Muscle layer of colon (tissue), 2 donors: ENCODE measurements around the gene WDR43.

Experiments
- H3K27ac ChIP-seq: one replicate; pipeline ENCODE4 v1.7.0; 2013; ENCODE audit warnings: low read depth, mild to moderate bottlenecking, low read length, moderate library complexity
- H3K27me3 ChIP-seq, 2 donors: one replicate each; pipeline ENCODE4 v1.7.0; 2013; ENCODE audit warnings: low read length in 2 of 2, mild to moderate bottlenecking in 2 of 2; ENCODE audit not compliant: insufficient read depth in 2 of 2, control insufficient read depth in 1 of 2
- H3K36me3 ChIP-seq: one replicate; pipeline ENCODE4 v1.7.0; 2013; ENCODE audit warnings: mild to moderate bottlenecking, low read length; ENCODE audit not compliant: insufficient read depth
- H3K4me1 ChIP-seq: one replicate; pipeline ENCODE4 v1.7.0; 2013; ENCODE audit warnings: mild to moderate bottlenecking, low read length; ENCODE audit not compliant: insufficient read depth
- H3K4me3 ChIP-seq, 2 donors: one replicate each; pipeline ENCODE4 v1.7.0; 2013; ENCODE audit warnings: low read length in 2 of 2, low read depth in 1 of 2, mild to moderate bottlenecking in 1 of 2, moderate library complexity in 1 of 2
- H3K9ac ChIP-seq: one replicate; pipeline ENCODE4 v1.7.0; 2013; ENCODE audit warnings: low read length
- H3K9me3 ChIP-seq: one replicate; pipeline ENCODE4 v1.7.0; 2013; ENCODE audit warnings: mild to moderate bottlenecking, low read length
- donor health status: abdominal sarcoma.
- donor health status: Adenocarcinoma of cecum.

Gene WDR43

DNA sequence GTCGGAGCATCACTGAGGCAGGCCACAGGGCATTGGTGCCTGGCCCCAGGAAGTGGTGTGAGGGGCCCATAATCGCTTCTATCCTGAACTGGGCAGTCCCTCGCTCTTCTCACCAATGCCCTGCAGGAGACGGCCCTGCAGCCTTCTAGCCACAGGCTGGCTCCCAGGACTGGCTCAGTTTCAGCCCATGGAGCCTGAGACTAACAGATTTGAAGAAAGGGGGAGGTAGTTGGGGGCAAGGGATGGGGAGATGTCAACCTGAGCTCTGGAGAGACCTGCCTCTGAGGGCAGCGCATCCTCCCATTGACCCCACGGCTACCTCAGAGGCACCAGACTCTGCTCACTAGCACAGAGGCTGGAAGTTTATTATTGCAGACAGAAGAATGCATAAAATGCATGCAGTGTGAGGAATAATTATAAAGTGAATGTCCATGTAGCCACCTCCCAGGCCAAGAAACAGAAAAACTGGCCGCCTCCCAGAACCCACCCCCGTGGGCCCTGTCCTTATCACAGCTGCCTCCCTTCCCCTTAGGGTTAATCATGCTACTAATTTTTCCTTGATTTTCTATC, 88.0 kb downstream of the WDR43 start:
- Histone ChIP-seq H3K9ac (no peak overlapping the region), H3K27me3 (no peaks in the 10 kb centered on the region), H3K4me1 (peaks cover 51% of the 10 kb centered on the region), H3K4me3 (no peak overlapping the region), H3K9me3 (no peaks in the 10 kb centered on the region), H3K36me3 (no peaks in the 10 kb centered on the region), H3K27ac (peak overlapping the region; percentile 85)

DNA sequence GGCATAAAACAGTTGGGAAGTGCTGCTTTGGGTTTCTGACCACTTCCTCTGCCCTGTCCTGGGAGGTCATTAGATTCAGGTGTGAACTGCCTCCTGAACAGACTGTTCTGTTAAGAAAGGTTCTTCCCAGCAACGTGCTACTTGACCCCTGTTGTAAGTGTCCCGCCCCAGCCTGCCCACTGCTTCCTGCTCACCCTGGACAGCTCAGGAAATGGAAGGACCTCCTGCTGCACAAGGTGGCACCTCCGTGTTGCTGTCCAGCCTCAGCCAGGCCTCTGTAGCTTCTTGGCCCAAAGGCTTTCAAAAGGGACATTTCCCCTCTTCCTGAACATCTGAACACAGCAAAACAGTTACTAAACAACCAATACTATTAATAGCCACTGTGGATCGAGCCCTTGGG, 92.0 kb downstream of the WDR43 start:
- Histone ChIP-seq H3K27ac (no peak overlapping the region), H3K36me3 (no peaks in the 10 kb centered on the region), H3K9ac (no peak overlapping the region), H3K4me3 (no peak overlapping the region), H3K4me1 (peaks cover 55% of the 10 kb centered on the region), H3K9me3 (no peaks in the 10 kb centered on the region), H3K27me3 (no peaks in the 10 kb centered on the region)

DNA sequence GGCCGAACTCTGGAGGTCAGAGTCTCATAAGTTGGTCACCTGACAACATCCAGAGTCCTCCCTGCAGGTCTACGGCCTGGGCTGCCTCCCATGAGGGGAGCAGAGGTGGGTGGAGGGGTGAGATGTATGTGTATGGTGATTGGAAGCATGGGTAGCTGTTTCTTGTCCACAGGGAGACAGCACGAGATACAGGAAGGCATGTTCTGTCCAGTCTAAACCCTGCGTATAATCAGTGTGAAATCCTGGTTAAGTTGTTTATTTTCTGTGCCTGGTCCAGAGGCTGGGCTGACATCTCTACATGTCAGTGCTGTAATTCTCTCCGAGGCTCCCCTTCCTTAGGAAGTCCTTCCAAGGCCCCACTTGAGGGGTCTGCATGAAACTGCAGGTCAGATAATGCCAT, 95.5 kb downstream of the WDR43 start:
- H3K27ac ChIP-seq, result peak overlapping the region; percentile 73
- no peaks in the 10 kb centered on the region for H3K27me3 ChIP-seq
- H3K9me3 ChIP-seq, result no peaks in the 10 kb centered on the region
- no peaks in the 10 kb centered on the region for H3K36me3 ChIP-seq
- H3K9ac ChIP-seq, result no peak overlapping the region
- H3K4me3 ChIP-seq, result no peak overlapping the region
- peaks cover 44% of the 10 kb centered on the region for H3K4me1 ChIP-seq

DNA sequence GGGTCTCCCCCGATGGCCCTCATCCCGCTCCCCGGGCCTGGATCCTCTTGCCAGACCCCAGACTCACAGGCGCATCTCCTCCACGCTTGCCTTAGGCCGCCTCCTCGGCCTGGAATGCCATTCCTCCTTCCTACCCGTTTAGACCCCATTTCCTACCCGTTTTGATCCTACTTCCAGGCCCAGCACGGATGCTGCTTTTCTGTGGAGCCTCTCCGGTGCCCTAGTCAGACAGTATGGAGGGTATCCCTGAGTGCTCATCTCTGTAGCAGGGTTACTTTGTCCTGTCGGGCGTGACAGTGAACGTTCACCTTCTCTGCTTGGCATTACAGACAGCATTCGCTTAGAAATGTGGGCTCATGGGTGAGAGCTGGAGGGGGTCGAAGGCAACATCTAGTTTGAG, 96.0 kb downstream of the WDR43 start:
- no peaks in the 10 kb centered on the region for H3K9me3 ChIP-seq
- peaks cover 42% of the 10 kb centered on the region for H3K4me1 ChIP-seq
- H3K27ac ChIP-seq, result peak overlapping the region; percentile 73
- H3K36me3 ChIP-seq, result no peaks in the 10 kb centered on the region
- H3K4me3 ChIP-seq, result no peak overlapping the region
- H3K27me3 ChIP-seq, result no peaks in the 10 kb centered on the region
- no peak overlapping the region for H3K9ac ChIP-seq

DNA sequence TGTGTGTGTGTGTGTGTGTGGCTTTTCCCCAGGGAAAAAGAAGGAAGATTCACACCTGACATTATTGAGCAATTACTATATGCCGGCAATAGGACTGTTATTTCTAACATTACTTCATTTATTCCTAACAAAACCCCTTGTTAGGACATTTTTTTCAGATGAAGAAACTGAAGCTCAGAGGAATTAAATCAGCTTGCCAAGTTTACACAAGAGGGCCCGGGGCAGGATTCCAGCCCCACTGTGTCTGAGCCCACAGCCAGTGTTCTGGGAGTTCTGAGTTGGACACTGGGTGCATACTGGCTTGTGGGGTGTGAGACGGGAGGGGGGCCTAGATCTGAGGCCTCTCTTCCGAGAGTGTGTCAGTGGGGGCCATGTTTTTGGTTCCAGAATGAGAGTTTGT, 96.6 kb downstream of the WDR43 start:
- Histone ChIP-seq H3K27ac (peak overlapping the region; percentile 73), H3K9ac (no peak overlapping the region), H3K9me3 (no peaks in the 10 kb centered on the region), H3K4me1 (peaks cover 42% of the 10 kb centered on the region), H3K4me3 (no peak overlapping the region), H3K27me3 (no peaks in the 10 kb centered on the region), H3K36me3 (no peaks in the 10 kb centered on the region)

DNA sequence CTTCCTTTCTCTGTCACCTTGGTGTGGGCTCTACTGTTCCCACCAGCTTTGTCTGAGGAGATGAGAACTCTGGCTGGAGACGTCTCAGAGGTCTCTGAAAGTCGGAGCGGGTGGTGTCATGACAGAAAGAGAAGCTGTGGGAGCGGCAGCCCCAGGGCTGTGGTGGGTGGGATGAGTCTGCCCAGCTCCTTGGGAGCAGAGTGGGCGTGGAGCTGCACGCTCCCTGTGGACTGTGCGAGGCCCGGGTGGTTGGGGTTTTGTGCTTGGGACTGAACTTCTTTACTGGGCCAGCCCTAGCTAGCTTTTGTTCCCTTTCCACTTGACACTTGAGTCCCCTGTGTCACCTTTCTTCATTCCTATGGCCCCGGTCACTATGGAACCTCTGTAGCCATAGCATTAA, 97.0 kb downstream of the WDR43 start:
- peak overlapping the region; percentile 73 for H3K27ac ChIP-seq

DNA sequence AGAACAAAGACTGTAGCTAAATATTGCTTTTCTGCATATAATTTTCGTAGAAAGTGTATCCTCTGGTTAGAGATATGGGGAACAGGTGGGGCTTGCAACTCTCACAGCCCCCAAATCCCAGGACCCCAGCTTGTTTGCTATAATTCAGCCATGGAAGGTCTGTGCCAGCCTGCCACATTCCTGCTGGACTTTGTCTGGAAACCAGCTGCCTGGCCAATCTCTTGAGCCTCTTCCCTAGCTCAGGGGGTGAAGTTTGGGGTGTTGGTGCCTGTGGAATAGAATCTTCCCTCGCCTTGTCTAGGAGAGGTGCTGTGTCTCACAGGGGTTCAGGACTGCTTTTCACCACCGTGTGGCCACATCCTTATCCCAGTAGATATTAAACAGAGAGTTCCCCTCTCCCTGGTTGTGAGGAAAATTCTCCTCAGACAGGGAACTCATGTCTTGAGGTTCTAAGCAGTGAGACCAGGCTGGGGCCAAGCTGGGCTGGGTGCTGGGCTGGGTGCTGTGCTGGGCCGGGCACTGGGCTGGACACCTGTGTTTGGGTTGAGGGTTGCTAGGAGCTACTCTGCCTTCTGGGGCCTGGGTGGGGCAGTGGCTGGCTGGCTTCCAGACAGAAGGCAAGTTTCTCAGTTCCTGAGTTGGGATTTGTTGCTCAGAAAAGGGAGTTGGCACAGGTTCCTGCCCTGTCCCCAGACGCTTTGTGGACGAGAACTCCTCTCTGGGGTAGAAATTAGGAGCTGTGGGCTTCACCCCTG, 98.9 kb downstream of the WDR43 start:
- Histone ChIP-seq H3K36me3 (no peaks in the 10 kb centered on the region), H3K9ac (no peak overlapping the region), H3K27ac (peak overlapping the region; percentile 10), H3K27me3 (no peaks in the 10 kb centered on the region), H3K4me1 (peaks cover 46% of the 10 kb centered on the region), H3K9me3 (no peaks in the 10 kb centered on the region), H3K4me3 (no peak overlapping the region)

More for the DNA sequence above, 97.0 kb downstream of the WDR43 start:
- H3K36me3 ChIP-seq, result no peaks in the 10 kb centered on the region
- peaks cover 42% of the 10 kb centered on the region for H3K4me1 ChIP-seq
- H3K9me3 ChIP-seq, result no peaks in the 10 kb centered on the region
- no peak overlapping the region for H3K9ac ChIP-seq
- no peaks in the 10 kb centered on the region for H3K27me3 ChIP-seq
- no peak overlapping the region for H3K4me3 ChIP-seq

DNA sequence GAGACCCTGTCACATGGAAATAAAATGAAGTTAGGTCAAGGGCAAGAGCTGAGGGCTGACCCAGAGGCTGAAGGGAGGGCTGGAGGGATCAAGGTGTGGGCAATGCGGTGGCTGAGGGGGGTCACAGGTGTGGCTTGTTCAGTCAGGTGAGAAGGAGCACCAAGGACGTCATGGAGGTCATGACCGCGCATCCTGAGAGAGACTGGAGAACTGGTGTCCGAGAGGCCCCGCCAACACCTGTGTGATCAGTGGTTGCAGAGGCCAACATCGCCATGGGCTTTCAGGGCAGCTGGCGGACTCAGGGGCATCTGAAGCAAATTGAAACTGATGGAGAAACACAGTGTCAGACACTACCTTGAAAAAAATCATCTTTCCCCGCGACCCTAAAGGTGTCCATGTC, 99.6 kb downstream of the WDR43 start:
- no peaks in the 10 kb centered on the region for H3K36me3 ChIP-seq
- H3K4me1 ChIP-seq, result peaks cover 46% of the 10 kb centered on the region
- H3K9me3 ChIP-seq, result no peaks in the 10 kb centered on the region
- no peak overlapping the region for H3K27ac ChIP-seq
- H3K4me3 ChIP-seq, result no peak overlapping the region
- no peaks in the 10 kb centered on the region for H3K27me3 ChIP-seq
- no peak overlapping the region for H3K9ac ChIP-seq

DNA sequence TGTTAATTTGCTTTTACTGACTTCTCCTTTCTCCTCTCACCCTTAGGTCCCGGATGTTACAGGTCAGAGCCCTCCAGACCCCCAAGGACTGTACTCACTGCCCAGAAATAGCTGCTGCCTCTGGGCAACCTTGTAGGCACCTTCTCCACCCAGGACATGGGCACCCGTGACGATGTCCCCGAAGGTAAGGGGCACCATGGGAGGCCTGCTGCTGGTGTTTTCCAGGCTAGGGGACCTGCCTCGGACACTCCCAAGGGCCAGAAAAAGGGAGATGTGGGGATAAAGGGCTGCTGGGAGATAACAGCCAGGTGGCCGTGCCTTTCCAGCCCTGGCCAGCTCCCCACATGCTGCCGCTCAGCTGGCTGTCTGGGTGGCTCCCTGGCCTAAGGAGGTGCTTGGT, 100.2 kb downstream of the WDR43 start:
- peaks cover 41% of the 10 kb centered on the region for H3K4me1 ChIP-seq
- H3K36me3 ChIP-seq, result no peaks in the 10 kb centered on the region
- H3K4me3 ChIP-seq, result no peak overlapping the region
- H3K9ac ChIP-seq, result no peak overlapping the region
- no peak overlapping the region for H3K27ac ChIP-seq
- no peaks in the 10 kb centered on the region for H3K9me3 ChIP-seq
- no peaks in the 10 kb centered on the region for H3K27me3 ChIP-seq

DNA sequence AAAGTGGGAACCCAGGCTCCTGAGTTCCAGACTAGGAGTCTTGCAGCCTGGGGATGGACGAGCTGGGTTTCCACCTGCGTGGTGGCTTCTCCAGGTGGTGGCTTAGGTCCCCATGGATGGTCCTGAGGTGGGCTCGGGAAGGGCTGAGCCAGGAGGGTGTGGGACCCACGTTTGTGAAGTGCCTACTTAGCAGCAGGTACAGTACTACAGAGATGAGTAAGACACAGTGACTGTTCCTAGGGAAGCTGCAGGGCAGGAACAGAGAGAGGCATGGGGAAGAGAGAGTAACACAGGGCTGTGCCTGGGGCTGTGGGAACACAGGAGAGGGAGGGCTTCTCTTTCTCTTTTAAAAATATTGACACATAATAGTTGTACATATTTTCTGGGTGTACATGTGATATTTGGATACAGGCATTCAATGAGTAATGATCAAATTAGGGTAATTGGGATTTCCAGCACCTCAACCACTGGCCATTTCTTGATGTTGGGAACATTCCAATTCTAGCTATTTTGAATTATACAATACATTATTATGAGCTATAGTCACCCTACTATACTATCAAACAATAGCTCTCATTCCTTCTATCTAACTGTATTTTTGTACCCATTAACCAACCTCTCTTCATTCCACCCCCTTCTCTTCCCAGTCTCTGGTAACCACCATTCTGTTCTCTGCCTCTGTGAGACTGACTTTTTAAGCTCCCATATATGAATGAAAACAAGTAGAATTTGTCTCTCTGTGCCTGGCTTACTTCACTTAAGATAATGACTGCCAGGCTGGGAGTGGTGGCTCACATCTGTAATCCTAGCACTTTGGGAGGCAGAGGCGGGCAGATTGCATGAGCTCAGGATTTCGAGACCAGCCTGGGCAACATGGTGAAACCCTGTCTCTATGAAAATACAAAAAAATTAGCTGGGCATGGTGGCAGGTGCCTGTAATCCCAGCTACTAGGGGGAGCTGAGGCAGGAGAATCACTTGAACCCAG, 101.6 kb downstream of the WDR43 start:
- H3K4me3 ChIP-seq, result no peak overlapping the region
- H3K9ac ChIP-seq, result no peak overlapping the region
- H3K4me1 ChIP-seq, result peaks cover 27% of the 10 kb centered on the region
- H3K36me3 ChIP-seq, result no peaks in the 10 kb centered on the region
- no peaks in the 10 kb centered on the region for H3K9me3 ChIP-seq
- no peaks in the 10 kb centered on the region for H3K27me3 ChIP-seq
- no peak overlapping the region for H3K27ac ChIP-seq

DNA sequence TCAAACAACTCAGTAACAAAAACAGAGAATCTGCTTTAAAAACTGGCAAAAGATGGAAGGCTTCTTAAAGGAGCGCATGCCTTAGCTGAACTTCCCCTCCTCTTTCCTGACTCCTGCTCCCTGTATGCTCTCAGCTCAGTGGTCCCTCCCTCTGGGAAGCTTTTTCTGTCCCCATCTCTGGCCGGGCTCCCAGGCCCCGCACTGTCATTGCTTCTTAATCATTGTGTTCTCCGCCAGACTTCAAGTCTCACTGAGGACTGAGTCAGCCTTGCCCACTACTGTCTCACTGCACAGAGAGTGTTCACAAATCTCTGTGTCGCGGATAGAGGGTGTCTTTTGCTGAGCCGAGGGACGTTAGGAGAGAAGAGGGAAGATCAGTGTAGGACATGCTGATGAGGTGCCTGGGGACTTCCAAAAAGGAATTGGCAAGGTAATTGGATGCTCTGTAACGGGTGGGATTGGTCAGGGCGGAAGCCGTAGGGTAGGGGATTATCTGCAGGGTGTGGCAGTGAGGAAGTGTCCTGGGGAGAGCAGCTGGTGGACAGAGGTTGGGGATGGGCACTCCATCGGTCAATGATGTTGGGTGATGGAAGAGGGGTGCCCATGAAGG, 102.9 kb downstream of the WDR43 start:
- H3K9ac ChIP-seq, result no peak overlapping the region
- H3K27me3 ChIP-seq, result no peaks in the 10 kb centered on the region
- H3K4me3 ChIP-seq, result no peak overlapping the region
- no peaks in the 10 kb centered on the region for H3K9me3 ChIP-seq
- H3K36me3 ChIP-seq, result no peaks in the 10 kb centered on the region
- peaks cover 15% of the 10 kb centered on the region for H3K4me1 ChIP-seq
- no peak overlapping the region for H3K27ac ChIP-seq
